ENCODE data around the gene TCERG1L.
"Not testable (repeated sequence)": the region's sequence is repeated elsewhere in the genome, so short reads cannot be mapped to it uniquely, and the experiment has no call there.

Gene TCERG1L, protein sequence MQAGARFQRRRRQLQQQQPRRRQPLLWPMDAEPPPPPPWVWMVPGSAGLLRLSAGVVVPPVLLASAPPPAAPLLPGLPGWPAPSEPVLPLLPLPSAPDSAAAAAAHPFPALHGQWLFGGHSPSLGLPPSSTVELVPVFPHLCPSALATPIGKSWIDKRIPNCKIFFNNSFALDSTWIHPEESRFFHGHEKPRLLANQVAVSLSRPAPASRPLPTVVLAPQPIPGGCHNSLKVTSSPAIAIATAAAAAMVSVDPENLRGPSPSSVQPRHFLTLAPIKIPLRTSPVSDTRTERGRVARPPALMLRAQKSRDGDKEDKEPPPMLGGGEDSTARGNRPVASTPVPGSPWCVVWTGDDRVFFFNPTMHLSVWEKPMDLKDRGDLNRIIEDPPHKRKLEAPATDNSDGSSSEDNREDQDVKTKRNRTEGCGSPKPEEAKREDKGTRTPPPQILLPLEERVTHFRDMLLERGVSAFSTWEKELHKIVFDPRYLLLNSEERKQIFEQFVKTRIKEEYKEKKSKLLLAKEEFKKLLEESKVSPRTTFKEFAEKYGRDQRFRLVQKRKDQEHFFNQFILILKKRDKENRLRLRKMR

DNA sequence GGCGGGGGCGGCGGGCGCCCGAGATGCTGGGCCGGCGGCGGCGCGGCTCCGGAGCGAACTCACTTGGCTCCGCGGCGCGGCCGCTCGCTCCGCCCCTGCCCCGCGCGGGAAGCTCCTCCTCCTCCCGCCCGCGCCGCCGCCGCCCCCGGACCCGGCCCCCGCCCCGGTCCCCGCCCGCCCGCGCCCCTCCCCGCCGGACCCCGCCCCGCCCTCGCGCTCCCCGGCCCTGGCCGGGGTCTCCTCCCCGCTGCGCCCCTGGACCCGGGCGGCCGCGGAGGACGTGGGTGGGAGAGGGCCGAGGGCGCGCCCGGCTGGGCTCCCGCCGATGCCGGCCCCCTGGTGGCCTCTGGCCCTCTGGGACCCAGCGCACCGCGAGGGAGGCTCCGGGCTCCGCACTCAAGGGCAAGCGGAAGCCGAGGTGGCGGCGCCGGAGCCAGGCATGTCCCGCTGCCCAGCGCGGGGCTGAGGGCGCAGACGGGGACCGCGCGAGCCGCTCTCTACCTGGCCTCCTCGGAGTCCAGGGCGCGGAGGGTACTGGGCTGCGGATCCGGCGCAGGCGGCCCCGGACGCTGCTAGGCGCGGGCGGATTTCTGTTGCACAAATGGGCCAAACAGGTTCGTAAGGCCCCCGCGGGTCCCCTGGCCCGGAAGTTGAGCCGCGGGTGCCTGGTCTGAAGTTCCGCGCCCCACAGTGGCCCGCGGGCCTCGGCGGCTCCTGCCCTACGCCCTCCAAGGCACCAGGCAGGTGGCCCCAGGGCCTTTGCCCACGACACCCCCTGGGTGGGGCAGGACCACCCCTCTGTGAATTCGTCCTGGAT, at the start of gene TCERG1L:
Gene TCERG1L (minus strand): TSS at position 61 of the 817 bp plus-strand sequence. CDS start 86 bp downstream, outside the sequence.
- DNase-seq (ENCODE audit: low read depth in 2 of 2): no peak

DNA sequence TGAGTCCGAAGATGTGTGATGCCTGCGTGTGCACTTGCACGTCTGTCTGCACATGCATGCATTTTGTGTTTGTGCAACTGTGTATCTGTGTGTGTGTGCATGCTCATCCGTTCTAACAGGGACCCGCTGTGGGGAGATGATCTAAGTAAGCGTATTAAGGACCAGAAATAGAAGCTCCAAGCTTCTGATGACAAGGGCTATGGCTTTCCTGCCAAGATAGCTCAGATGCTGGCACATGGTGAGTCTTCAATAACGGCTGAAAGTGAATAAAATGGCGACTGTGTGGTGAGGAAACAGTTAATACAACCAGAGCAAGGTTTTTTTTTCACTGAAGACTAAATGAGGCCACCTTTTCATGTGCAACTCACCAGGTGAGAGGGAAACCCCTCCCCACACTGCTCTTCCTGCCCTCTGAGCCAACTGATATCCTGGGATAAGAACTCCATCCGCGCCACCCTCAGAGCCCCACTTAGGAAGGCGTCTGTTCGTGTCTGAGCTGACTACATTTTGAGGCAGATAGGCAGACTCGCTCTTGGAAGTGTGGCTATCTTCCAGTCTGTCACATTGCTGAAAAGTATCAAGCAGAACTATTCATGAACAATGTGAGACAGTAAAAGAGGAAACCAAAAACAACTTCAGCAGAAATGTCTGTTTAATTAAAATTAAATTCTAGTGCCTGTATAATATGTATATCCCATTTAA, 47.4 kb upstream of the TCERG1L start:
- DNase-seq (ENCODE audit: low read depth in 2 of 2): no peak

DNA sequence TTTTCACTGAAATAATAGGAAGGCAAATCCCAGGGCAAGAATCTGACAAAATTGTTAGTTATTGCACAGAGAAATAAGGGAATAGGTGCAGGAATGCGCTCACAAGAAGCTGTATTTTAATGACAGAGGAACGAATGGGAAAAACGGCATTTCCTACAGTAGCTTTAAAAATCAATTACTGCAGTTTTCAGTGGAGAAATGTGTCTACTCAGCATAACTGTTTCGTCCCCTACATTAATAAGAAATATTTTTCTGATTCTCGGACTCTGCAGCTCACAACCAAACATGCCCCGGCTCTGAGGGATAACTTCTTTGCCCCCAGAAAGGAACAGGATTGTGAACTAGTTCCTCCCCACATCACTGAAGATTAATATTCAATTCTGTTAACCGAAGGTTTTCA, 44.9 kb upstream of the TCERG1L start:
- DNase-seq (ENCODE audit: low read depth in 2 of 2): no peak

DNA sequence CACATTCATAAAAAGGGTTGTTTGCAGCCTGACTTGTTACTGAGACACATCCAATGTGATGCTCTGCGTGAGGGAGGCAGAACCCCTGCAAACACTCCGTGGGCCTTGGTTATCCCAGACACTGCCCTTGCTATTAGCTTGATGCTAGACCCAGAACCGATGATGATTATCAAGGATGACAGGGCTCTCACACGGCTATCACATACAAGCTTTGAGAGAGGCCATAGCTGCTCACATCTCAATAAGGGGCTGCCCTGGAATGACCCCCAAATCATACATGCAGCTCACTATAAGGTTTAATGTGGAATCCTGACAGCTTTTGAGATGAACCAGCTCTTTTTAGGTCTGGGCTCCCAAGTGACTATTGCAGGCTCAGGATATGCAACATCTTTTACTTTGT, 44.4 kb upstream of the TCERG1L start:
- DNase-seq (ENCODE audit: low read depth in 2 of 2): no peak

DNA sequence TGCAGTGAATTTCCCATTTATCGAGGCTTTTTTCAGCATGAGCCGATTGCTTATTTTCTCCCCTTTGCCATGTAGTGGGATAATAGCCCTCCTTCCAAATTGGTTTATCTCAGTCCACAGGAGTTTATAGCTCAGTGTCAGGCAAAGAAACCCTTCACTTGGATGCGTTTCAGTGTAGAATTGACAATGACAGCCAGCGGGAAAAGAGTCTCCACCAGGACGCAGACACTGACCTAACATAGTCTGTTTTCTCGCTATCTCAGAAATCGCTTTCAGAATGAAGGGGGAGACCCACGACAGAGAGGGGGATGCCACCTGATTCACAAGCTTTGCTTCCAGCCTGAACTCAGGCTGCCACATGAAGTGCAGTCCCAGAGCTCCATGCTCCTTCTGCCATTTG, 43.5 kb upstream of the TCERG1L start:
- no peak for DNase-seq (ENCODE audit: low read depth in 2 of 2)

DNA sequence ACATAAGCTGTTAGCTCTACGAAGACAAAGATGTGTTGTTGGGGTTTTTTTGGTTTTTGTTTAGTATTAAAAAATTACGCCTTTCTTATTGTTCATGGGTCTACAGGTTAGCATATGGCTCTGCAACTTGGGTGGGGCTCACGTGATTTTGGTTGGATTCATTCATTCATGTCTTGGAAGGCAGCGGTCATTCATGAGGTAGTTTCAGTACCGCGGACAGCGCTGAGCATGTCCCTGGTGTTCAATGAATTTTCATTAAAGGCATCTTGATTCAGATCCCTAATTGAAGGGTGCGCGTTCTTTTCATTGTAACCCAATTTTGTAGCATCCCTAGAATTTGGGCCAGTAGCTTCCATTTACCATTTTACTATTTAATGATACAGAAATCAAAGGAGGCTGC, 42.9 kb upstream of the TCERG1L start:
- no peak for DNase-seq (ENCODE audit: low read depth in 2 of 2)

DNA sequence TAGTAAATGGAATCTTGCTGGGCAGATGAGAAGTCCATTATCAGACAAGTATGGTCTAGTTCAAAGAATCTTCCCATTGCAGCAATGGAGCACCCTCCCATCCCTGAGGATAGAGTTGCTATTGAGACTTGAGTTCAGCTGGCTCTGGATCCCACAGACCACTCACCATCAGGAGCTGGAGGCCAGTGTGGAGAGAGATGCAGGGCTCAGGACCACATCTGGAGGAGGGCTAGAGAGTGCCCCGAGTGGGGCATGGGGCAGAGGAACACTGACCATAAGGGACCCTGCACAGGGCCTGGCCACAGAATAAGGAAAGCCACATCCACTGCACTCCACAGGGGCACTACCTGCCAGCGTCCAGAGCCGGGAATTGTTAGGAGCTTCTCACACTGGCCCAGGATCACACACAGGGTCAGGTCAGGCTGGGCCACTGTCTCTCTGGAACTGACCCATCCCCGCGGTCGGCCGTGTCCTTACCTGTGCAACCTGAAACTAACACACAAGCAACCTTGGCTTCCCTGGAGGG, 41.3 kb upstream of the TCERG1L start:
- DNase-seq (ENCODE audit: low read depth in 2 of 2): no peak

DNA sequence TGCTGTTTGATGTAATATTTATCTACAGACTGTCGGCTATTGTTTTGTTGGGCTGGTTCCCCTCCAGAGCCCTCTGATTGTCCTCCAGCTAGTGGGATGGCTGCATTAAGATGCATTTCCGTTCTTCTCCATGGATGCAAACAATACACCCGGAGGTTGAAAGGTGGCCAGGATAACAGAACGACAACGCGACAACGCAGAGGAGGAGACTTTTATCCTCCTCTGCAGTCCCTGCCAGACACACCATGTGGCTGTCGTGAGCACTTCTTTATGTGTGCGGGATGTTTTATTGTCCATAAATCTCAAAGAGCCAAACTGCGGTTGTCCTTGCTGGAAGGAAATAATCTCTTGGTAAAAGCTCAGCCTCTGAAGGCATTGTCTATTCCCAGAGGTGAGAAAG, 39.1 kb upstream of the TCERG1L start:
- no peak for DNase-seq (ENCODE audit: low read depth in 2 of 2)

DNA sequence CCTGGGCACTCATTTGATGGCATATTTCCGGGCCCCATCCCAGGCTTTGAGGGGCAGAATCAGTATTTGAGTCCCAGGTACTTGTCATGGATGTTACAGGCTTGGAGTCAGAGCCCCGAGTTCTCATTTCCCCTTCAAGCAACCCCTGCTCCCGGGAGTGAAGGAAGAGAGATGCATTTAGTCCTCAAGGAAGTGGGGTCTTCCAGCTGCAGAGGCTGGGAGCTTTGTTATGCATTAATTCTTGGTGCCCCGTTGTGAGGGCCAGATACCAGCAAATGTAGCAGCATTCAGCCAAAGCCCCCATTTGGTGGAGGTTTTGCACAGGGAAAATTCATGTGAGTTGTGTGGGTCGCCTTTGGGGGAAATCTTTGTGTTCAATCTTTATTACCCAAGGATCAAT, 38.7 kb upstream of the TCERG1L start:
- no peak for DNase-seq (ENCODE audit: low read depth in 2 of 2)

DNA sequence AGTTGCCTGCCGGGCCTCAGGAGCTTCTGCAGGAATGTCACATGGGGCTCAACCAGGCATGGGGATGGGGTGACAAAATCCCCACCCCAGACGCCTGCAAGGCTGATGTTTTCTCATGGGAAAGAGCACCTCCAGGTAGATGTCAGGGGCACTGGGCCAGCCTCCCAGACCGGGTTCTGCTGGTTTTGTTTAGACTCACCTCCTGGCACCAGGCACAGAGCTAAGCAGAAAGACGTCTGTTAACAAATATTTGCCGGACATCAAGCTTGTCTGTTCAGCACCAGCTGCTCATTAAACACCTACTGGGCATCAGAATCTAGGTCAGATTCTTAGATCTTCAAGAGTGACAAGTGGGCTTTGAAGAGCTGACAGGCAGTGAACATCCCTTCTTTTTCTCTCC, 34.9 kb upstream of the TCERG1L start:
- DNase-seq (ENCODE audit: low read depth in 2 of 2): no peak

DNA sequence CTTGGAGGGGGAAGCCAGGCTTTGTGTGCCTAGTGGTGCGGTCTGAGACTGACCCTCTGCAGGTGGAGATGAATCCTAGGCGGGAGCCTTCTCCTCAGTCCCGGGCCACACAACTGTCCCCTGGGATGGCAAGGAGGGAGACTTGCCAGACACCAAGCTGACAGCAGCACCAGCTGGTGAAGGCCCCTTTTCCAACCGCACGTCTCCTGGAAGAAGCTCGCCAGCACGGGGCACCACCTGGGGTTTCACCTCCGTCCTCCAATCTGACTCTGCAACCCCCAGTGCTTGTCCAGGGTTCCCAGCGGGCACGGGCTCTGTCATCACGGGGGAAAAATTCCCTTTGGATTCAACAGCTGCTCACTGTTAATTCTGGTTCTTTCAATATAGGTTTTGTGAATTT, 34.2 kb upstream of the TCERG1L start:
- DNase-seq (ENCODE audit: low read depth in 2 of 2): no peak

DNA sequence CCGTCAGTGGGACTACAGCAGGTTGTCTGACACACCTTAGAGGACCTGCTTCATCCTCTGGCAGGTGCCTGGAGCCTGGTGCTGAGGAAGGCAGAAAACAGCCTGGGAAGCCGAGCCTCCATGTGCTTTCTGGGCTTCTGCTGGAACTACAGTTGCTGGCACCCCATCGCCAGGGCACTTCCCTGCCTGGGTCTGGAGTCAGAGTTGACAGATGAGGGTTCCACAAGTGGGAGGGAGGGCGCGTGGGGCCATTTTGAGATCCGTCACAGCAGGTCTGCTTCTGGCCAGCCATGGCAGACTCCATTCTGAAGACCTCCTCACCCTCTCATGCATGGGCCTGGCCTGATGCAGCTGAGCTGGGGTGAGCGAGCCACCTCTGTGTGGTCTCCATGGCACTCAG, 33.2 kb upstream of the TCERG1L start:
- no peak for DNase-seq (ENCODE audit: low read depth in 2 of 2)

DNA sequence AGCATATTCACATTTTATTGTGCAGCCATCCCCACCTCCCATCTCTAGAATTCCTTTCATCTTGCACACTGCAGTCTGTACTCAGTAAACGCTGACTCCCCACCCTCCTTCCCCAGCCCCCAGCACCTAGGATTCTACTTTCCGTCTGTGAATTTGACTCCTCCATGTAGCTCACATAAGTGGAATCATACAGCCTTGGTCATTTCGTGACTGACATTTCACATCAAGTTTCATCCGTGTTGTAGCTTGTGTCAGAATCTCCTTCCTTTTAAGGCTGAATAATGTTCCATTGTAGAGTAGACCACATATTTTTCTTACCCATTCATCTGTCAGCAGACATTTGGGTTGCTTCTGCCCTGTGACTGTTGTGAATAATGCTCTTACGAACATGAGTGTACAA, 26.2 kb upstream of the TCERG1L start:
- no peak for DNase-seq (ENCODE audit: low read depth in 2 of 2)

DNA sequence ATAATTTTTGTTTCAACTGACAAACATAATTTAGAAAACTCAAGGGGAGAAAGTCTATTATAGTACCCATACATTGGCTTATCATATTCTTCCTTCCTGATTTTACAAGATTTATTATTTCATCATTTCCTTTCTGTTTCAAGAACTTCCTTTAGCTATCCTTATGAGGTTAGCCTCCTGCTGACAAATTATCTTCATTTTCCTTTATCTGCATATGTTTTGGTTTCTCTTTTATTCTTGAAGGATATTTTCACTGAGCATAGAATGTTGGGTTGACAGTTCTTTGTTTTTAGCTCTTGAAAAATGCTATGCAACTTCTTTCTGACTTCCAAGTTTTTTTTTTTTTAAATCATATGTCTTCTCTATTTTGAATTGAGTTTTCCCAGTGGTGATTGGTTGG, 21.3 kb upstream of the TCERG1L start:
- DNase-seq (ENCODE audit: low read depth in 2 of 2): no peak

DNA sequence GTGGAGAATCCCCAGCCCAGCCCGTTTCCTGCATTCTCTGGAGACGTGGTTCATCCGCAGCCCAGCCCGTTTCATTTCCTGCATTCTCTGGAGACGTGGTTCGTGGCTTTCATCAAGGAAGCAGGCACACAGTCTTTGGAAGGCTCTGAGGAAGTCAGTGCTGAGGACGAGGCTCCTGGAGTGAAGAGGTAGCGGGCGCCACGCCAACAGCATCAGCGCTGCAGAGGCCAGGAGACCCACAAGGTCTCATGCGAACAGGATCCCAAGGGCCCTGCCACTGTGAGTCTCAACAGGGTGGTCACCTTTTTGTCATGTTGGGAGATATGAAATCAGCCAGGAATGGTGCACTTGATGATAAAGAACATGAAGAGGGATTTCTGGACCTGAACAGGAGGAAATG, 12.4 kb upstream of the TCERG1L start:
- no peak for DNase-seq (ENCODE audit: low read depth in 2 of 2)

DNA sequence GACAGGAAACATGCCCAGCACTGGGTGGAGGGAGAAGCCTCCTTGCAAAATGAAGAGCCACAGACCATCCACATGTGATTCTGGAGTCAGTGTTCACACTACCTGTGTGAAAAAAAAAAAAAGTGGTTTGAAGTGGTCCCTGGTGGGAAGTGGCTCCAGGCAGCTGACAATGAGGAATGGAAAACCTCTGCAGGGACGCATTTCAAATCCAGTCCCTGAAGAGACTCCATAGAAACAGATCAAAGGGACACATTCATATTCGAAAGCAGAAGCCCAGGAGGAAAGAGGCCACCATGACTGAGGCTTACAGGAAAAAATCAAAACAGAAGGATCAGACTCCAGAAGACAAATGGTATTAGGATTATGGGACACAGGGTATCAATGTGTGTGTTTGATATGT, 11.5 kb upstream of the TCERG1L start:
- DNase-seq (ENCODE audit: low read depth in 2 of 2): no peak

DNA sequence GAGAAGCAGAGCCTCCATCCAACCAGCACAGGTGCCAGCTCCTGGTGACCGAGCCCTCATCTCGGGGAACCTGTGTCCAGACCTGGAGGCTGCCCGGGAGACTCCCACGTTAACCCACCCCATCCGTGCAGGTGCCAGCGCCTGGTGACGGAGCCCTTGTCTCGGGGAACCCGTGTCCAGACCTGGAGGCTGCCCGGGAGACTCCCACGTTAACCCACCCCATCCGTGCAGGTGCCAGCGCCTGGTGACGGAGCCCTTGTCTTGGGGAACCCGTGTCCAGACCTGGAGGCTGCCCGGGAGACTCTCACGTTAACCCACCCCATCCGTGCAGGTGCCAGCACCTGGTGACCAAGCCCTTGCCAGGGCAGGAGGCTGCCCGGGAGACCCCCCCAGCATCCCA, 11.1 kb upstream of the TCERG1L start:
- DNase-seq (ENCODE audit: low read depth in 2 of 2): not testable (repeated sequence)

DNA sequence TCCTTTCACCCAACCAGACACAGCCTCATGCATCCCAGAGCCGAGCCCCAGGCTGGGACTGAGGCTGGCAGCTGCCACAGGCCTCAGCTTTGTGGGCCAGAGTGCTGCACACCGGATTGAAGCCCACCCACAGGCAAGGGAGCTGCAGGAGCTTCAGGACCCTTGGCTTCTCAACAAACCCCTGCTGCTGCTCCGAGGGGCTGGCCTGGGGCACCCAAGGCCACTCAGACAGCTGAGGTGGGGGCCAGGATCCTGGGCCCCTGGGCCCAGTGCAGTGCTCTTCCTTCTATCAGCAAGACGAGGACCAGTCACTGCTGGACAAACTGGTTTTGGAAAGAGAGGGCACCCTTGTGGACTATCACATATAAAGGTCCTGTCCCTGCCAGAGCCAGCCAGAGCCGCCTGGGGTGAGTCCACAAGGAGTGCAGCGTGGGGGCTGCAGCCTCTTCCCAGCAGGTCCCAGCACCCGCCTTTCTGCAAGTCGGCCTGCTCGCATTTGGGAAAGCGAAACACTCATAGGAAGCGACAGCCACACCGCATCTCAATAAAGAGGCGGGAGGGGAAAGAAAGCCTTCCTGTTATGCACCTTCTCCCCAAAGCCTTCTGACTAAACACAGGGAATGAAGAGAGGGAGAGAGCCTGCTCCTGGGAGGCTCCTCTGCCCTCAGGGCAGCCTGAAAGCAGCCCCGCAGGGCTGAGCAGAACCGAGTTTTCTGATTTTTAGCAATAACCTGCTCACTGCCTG, 9.5 kb upstream of the TCERG1L start:
- no peak for DNase-seq (ENCODE audit: low read depth in 2 of 2)

DNA sequence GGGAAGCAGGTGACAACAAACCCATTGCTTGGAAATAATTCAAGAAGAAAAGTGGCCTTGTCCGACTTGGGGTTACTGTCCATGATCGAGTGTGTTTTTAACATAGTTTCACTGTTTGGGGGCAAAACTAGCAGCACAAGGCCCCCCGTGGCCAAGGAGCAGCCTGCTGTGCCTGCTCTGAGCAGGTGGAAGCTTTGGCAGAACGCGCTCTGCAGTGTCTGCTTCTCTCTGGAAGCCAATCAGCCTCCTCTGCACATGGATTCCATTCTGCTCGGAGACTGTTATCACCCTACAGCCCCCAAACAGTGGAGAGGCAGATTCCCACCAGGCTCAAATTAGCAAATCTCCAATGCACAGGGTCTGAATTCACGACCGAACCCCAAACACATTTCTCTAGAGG, 7.3 kb upstream of the TCERG1L start:
- DNase-seq (ENCODE audit: low read depth in 2 of 2): no peak

DNA sequence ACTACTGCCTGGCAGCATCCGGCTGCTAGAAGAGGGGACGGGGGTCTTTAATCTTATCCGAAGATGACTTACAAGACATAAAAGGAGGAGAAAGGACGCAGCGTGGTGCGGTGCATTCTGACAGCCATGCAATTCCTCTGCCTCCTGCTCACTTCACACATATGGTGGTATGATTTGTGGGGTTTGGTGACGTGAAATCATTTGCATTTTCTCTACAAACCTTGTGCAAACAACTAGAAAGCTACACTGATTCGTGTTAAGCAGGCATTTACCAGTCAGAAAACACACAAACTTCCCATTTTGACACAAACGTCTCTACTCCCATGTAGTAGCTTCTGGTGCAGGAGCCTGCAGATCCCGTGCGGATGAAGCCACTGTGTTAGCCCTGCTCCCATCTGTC, 6.8 kb upstream of the TCERG1L start:
- no peak for DNase-seq (ENCODE audit: low read depth in 2 of 2)
